Measurements from ENCODE around the gene MAP1S.

The MAP1S gene

GRCh38 chr19:17741456-17741855 is 22.2 kb downstream of the MAP1S start:
- no peak for DNase-seq

GRCh38 chr19:17743874-17744580 is 24.7 kb downstream of the MAP1S start:
- DNase-seq = no peak

GRCh38 chr19:17747205-17748098 is 28.2 kb downstream of the MAP1S start:
- DNase-seq = peak; percentile 90

- no peak for DNase-seq
These were observed 29.8 kb downstream of the MAP1S start for GRCh38 chr19:17748884-17749638.

GRCh38 chr19:17749912-17750317 is 30.6 kb downstream of the MAP1S start:
- no peak for DNase-seq

- no peak for DNase-seq
These were observed 32.0 kb downstream of the MAP1S start, which contains the start of gene FCHO1 for GRCh38 chr19:17751103-17751911. Gene FCHO1, plus strand, starts transcription at chr19:17751477. Its CDS starts 3,688 bp downstream, at chr19:17755165.

GRCh38 chr19:17751912-17752273 is 32.6 kb downstream of the MAP1S start:
- DNase-seq = no peak

GRCh38 chr19:17752865-17753639 is 33.8 kb downstream of the MAP1S start:
- no peak for DNase-seq

GRCh38 chr19:17753976-17754375 is 34.7 kb downstream of the MAP1S start:
- no peak for DNase-seq

- DNase-seq = no peak
These were observed 35.6 kb downstream of the MAP1S start for GRCh38 chr19:17754634-17755442.

GRCh38 chr19:17755443-17755890 is 36.2 kb downstream of the MAP1S start:
- DNase-seq = no peak

GRCh38 chr19:17755977-17756670 is 36.8 kb downstream of the MAP1S start:
- no peak for DNase-seq

- DNase-seq = peak; percentile 71
These were observed 37.8 kb downstream of the MAP1S start for GRCh38 chr19:17757125-17757524.

GRCh38 chr19:17758515-17758914 is 39.2 kb downstream of the MAP1S start:
- no peak for DNase-seq

- DNase-seq = no peak
These were observed 41.9 kb downstream of the MAP1S start for GRCh38 chr19:17761148-17761547.

GRCh38 chr19:17762505-17763229 is 43.4 kb downstream of the MAP1S start:
- no peak for DNase-seq

GRCh38 chr19:17764348-17764747 is 45.1 kb downstream of the MAP1S start:
- DNase-seq = no peak

- no peak for DNase-seq
These were observed 45.9 kb downstream of the MAP1S start for GRCh38 chr19:17765069-17765618.
